ENCODE data around the gene ACE2.

ACE2 gene

GRCh38 chrX:15576019-15576418 lies 24.7 kb downstream of the ACE2 start:
- H3K4me3 ChIP-seq (ENCODE audit: low read length): no peak overlapping the region
- no peak overlapping the region for H3K9ac ChIP-seq (ENCODE audit: low read depth, low read length)
- H3K4me1 ChIP-seq (ENCODE audit: insufficient read depth, low read length): peaks cover 17% of the 10 kb centered on the region
- no peaks in the 10 kb centered on the region for H3K27me3 ChIP-seq (ENCODE audit: insufficient read depth, low read length)
- WGBS: no CpG with 5 or more reads among the region's 1 CpG
- H3K9me3 ChIP-seq (ENCODE audit: insufficient read depth, low read depth, low read length): no peaks in the 10 kb centered on the region
- H3K27ac ChIP-seq (ENCODE audit: low read depth, low read length): no peak overlapping the region
- H3K36me3 ChIP-seq (ENCODE audit: insufficient read depth, low read length): no peaks in the 10 kb centered on the region

GRCh38 chrX:15574017-15574416 lies 26.7 kb downstream of the ACE2 start:
- peaks cover 9% of the 10 kb centered on the region for H3K4me1 ChIP-seq (ENCODE audit: insufficient read depth, low read length)
- no peak overlapping the region for H3K4me3 ChIP-seq (ENCODE audit: low read length)
- H3K27me3 ChIP-seq (ENCODE audit: insufficient read depth, low read length): no peaks in the 10 kb centered on the region
- H3K9me3 ChIP-seq (ENCODE audit: insufficient read depth, low read depth, low read length): no peaks in the 10 kb centered on the region
- H3K36me3 ChIP-seq (ENCODE audit: insufficient read depth, low read length): no peaks in the 10 kb centered on the region
- no peak overlapping the region for H3K27ac ChIP-seq (ENCODE audit: low read depth, low read length)
- H3K9ac ChIP-seq (ENCODE audit: low read depth, low read length): no peak overlapping the region
- WGBS: 68% methylated on average over 2 of the region's 2 CpGs

GRCh38 chrX:15570145-15570544 lies 30.6 kb downstream of the ACE2 start:
- peaks cover 20% of the 10 kb centered on the region for H3K4me1 ChIP-seq (ENCODE audit: insufficient read depth, low read length)
- no peak overlapping the region for H3K27ac ChIP-seq (ENCODE audit: low read depth, low read length)
- H3K27me3 ChIP-seq (ENCODE audit: insufficient read depth, low read length): no peaks in the 10 kb centered on the region
- H3K4me3 ChIP-seq (ENCODE audit: low read length): no peak overlapping the region
- WGBS: 100% methylated on average over 1 of the region's 1 CpG
- H3K9ac ChIP-seq (ENCODE audit: low read depth, low read length): no peak overlapping the region
- no peaks in the 10 kb centered on the region for H3K36me3 ChIP-seq (ENCODE audit: insufficient read depth, low read length)
- no peaks in the 10 kb centered on the region for H3K9me3 ChIP-seq (ENCODE audit: insufficient read depth, low read depth, low read length)

GRCh38 chrX:15567886-15568616 lies 32.7 kb downstream of the ACE2 start:
- no peaks in the 10 kb centered on the region for H3K36me3 ChIP-seq (ENCODE audit: insufficient read depth, low read length)
- no peaks in the 10 kb centered on the region for H3K27me3 ChIP-seq (ENCODE audit: insufficient read depth, low read length)
- WGBS: 48% methylated on average over 3 of the region's 7 CpGs
- H3K4me3 ChIP-seq (ENCODE audit: low read length): no peak overlapping the region
- no peak overlapping the region for H3K9ac ChIP-seq (ENCODE audit: low read depth, low read length)
- H3K4me1 ChIP-seq (ENCODE audit: insufficient read depth, low read length): peaks cover 20% of the 10 kb centered on the region
- no peaks in the 10 kb centered on the region for H3K9me3 ChIP-seq (ENCODE audit: insufficient read depth, low read depth, low read length)
- no peak overlapping the region for H3K27ac ChIP-seq (ENCODE audit: low read depth, low read length)

- Histone ChIP-seq H3K4me1 (ENCODE audit: insufficient read depth, low read length) (peaks cover 20% of the 10 kb centered on the region), H3K27ac (ENCODE audit: low read depth, low read length) (no peak overlapping the region), H3K27me3 (ENCODE audit: insufficient read depth, low read length) (no peaks in the 10 kb centered on the region), H3K4me3 (ENCODE audit: low read length) (no peak overlapping the region), H3K36me3 (ENCODE audit: insufficient read depth, low read length) (no peaks in the 10 kb centered on the region), H3K9ac (ENCODE audit: low read depth, low read length) (no peak overlapping the region), H3K9me3 (ENCODE audit: insufficient read depth, low read depth, low read length) (no peaks in the 10 kb centered on the region)
- WGBS: no CpG with 5 or more reads among the region's 1 CpG
Measured at GRCh38 chrX:15567267-15567666, 33.5 kb downstream of the ACE2 start.

- no peak overlapping the region for H3K4me3 ChIP-seq (ENCODE audit: low read length)
- H3K36me3 ChIP-seq (ENCODE audit: insufficient read depth, low read length): no peaks in the 10 kb centered on the region
- no peak overlapping the region for H3K27ac ChIP-seq (ENCODE audit: low read depth, low read length)
- no peaks in the 10 kb centered on the region for H3K9me3 ChIP-seq (ENCODE audit: insufficient read depth, low read depth, low read length)
- no peaks in the 10 kb centered on the region for H3K27me3 ChIP-seq (ENCODE audit: insufficient read depth, low read length)
- WGBS: no CpG with 5 or more reads among the region's 1 CpG
- H3K9ac ChIP-seq (ENCODE audit: low read depth, low read length): no peak overlapping the region
- peaks cover 20% of the 10 kb centered on the region for H3K4me1 ChIP-seq (ENCODE audit: insufficient read depth, low read length)
Measured at GRCh38 chrX:15566244-15566643, 34.5 kb downstream of the ACE2 start.

GRCh38 chrX:15564981-15565579 lies 35.7 kb downstream of the ACE2 start:
- H3K9ac ChIP-seq (ENCODE audit: low read depth, low read length): no peak overlapping the region
- no peaks in the 10 kb centered on the region for H3K27me3 ChIP-seq (ENCODE audit: insufficient read depth, low read length)
- H3K4me3 ChIP-seq (ENCODE audit: low read length): no peak overlapping the region
- H3K9me3 ChIP-seq (ENCODE audit: insufficient read depth, low read depth, low read length): no peaks in the 10 kb centered on the region
- WGBS: 31% methylated on average over 5 of the region's 5 CpGs
- H3K36me3 ChIP-seq (ENCODE audit: insufficient read depth, low read length): no peaks in the 10 kb centered on the region
- peaks cover 20% of the 10 kb centered on the region for H3K4me1 ChIP-seq (ENCODE audit: insufficient read depth, low read length)
- no peak overlapping the region for H3K27ac ChIP-seq (ENCODE audit: low read depth, low read length)

GRCh38 chrX:15563056-15563455 lies 37.7 kb downstream of the ACE2 start:
- H3K4me3 ChIP-seq (ENCODE audit: low read length): no peak overlapping the region
- H3K27me3 ChIP-seq (ENCODE audit: insufficient read depth, low read length): no peaks in the 10 kb centered on the region
- no peak overlapping the region for H3K27ac ChIP-seq (ENCODE audit: low read depth, low read length)
- no peaks in the 10 kb centered on the region for H3K9me3 ChIP-seq (ENCODE audit: insufficient read depth, low read depth, low read length)
- 91% methylated on average over 7 of the region's 7 CpGs for WGBS
- peaks cover 18% of the 10 kb centered on the region for H3K4me1 ChIP-seq (ENCODE audit: insufficient read depth, low read length)
- no peaks in the 10 kb centered on the region for H3K36me3 ChIP-seq (ENCODE audit: insufficient read depth, low read length)
- no peak overlapping the region for H3K9ac ChIP-seq (ENCODE audit: low read depth, low read length)

- 95% methylated on average over 3 of the region's 3 CpGs for WGBS
- H3K9me3 ChIP-seq (ENCODE audit: insufficient read depth, low read depth, low read length): no peaks in the 10 kb centered on the region
- no peak overlapping the region for H3K27ac ChIP-seq (ENCODE audit: low read depth, low read length)
- H3K9ac ChIP-seq (ENCODE audit: low read depth, low read length): no peak overlapping the region
- H3K27me3 ChIP-seq (ENCODE audit: insufficient read depth, low read length): no peaks in the 10 kb centered on the region
- H3K36me3 ChIP-seq (ENCODE audit: insufficient read depth, low read length): no peaks in the 10 kb centered on the region
- no peak overlapping the region for H3K4me3 ChIP-seq (ENCODE audit: low read length)
- peaks cover 5% of the 10 kb centered on the region for H3K4me1 ChIP-seq (ENCODE audit: insufficient read depth, low read length)
Measured at GRCh38 chrX:15560924-15561323, 39.8 kb downstream of the ACE2 start.

GRCh38 chrX:15559227-15559626 lies 41.5 kb downstream of the ACE2 start:
- H3K9ac ChIP-seq (ENCODE audit: low read depth, low read length): no peak overlapping the region
- no peak overlapping the region for H3K4me3 ChIP-seq (ENCODE audit: low read length)
- H3K9me3 ChIP-seq (ENCODE audit: insufficient read depth, low read depth, low read length): no peaks in the 10 kb centered on the region
- H3K4me1 ChIP-seq (ENCODE audit: insufficient read depth, low read length): no peaks in the 10 kb centered on the region
- WGBS: 88% methylated on average over 2 of the region's 3 CpGs
- H3K36me3 ChIP-seq (ENCODE audit: insufficient read depth, low read length): no peaks in the 10 kb centered on the region
- no peak overlapping the region for H3K27ac ChIP-seq (ENCODE audit: low read depth, low read length)
- H3K27me3 ChIP-seq (ENCODE audit: insufficient read depth, low read length): no peaks in the 10 kb centered on the region

- 93% methylated on average over 8 of the region's 8 CpGs for WGBS
Measured at GRCh38 chrX:15549189-15550012, 51.4 kb downstream of the ACE2 start.

More at GRCh38 chrX:15549189-15550012, 51.4 kb downstream of the ACE2 start:
- no peak overlapping the region for H3K27ac ChIP-seq (ENCODE audit: low read depth, low read length)
- no peak overlapping the region for H3K9ac ChIP-seq (ENCODE audit: low read depth, low read length)
- H3K4me3 ChIP-seq (ENCODE audit: low read length): no peak overlapping the region
- no peaks in the 10 kb centered on the region for H3K4me1 ChIP-seq (ENCODE audit: insufficient read depth, low read length)
- no peaks in the 10 kb centered on the region for H3K9me3 ChIP-seq (ENCODE audit: insufficient read depth, low read depth, low read length)
- no peaks in the 10 kb centered on the region for H3K27me3 ChIP-seq (ENCODE audit: insufficient read depth, low read length)
- H3K36me3 ChIP-seq (ENCODE audit: insufficient read depth, low read length): no peaks in the 10 kb centered on the region

All from HUES64 (cell line).